Fibroblast of villous mesenchyme (primary cell): ENCODE data around the gene TDRD7. TPM values are rescaled to one million over a fixed set of nuclear protein-coding genes. Genes with fewer than 3 reads are reported as not detected.
"Not testable (repeated sequence)": the region's sequence is repeated elsewhere in the genome, so short reads cannot be mapped to it uniquely, and the experiment has no call there.

Experiments used
- DNase-seq: peaks from one replicate; pipeline ENCODE4 v3.0.0-alpha.2; 2010; ENCODE audit warnings: low read depth
- H3K4me3 ChIP-seq: 2 replicates; pipeline ENCODE4 v1.5.1; 2011; ENCODE audit warnings: low read depth, mild to moderate bottlenecking, low read length
- total RNA-seq: library from RNA; depleted of rRNA; stranded (reverse); fragments of >200 nt; gene quantifications from 2 replicates; pipeline ENCODE4 v1.2.3, GENCODE V29; 2012
- TF ChIP-seq, protein P1 (sequence below): IDR thresholded peaks from 2 replicates; pipeline ENCODE4 v1.5.1; 2012; ENCODE audit warnings: low read depth, mild to moderate bottlenecking, low read length; ENCODE audit not compliant: insufficient read depth

The TDRD7 gene
- total RNA-seq, 1 donor = 11.7 TPM

DNA sequence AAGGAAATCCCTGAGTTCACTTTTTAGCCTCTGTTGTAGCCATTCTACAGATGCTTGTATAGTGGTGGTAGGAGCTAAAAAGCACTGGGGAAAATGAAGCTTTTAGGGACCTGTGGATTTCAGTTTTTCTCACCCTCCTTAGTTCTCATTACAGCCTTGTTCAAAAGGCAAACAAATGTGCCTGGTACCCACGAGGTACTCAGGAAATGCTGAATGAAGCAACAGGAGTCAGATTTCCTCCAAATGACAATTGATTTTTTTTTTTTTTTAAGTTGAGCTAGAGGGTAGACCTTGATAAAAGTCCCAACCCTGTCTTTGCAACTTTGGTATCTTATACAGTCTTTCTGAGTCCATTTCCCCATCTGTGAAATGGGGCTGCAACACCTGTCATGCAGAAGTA lies 68.3 kb downstream of the TDRD7 start:
- TF ChIP-seq, protein P1, sequence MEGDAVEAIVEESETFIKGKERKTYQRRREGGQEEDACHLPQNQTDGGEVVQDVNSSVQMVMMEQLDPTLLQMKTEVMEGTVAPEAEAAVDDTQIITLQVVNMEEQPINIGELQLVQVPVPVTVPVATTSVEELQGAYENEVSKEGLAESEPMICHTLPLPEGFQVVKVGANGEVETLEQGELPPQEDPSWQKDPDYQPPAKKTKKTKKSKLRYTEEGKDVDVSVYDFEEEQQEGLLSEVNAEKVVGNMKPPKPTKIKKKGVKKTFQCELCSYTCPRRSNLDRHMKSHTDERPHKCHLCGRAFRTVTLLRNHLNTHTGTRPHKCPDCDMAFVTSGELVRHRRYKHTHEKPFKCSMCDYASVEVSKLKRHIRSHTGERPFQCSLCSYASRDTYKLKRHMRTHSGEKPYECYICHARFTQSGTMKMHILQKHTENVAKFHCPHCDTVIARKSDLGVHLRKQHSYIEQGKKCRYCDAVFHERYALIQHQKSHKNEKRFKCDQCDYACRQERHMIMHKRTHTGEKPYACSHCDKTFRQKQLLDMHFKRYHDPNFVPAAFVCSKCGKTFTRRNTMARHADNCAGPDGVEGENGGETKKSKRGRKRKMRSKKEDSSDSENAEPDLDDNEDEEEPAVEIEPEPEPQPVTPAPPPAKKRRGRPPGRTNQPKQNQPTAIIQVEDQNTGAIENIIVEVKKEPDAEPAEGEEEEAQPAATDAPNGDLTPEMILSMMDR = no peak
- no peak for DNase-seq
- no peak overlapping the region for H3K4me3 ChIP-seq

DNA sequence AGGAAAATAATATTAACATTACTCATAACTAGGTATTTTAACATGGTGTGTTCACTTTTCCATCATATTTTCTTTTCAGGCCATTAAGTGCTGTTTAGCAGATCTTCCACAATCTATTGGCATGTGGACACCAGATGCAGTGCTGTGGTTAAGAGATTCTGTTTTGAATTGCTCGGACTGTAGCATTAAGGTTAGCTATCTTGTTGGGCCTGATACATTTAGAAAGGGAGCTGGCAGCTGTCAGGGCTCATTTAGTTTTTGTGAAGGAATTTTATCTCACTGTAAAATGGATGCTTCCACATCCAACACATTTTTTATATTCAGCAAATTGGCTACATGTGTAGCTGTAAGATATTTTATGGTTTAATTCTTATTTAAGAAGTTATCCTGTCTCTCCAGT lies 68.9 kb downstream of the TDRD7 start:
- peak; percentile 51 for DNase-seq
- TF ChIP-seq, protein P1 = no peak
- H3K4me3 ChIP-seq = no peak overlapping the region

DNA sequence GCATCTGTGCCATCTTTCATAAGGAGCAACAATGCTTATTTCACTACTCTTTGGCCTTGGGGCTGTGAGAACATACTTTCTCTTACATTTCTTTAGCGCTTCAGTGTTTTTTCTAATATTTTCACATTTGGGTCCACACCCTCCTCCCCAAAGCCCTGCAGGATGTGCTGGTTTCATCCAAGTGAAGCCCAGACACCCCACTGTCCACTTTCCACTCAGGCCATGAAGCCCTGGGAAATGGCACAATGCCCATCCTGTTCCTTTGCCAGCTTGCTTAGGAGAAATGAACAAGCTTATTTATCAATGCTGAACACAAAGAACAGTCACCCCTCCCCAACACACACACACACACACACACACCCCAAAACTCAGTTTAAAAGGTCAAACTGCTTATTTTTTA lies 72.2 kb downstream of the TDRD7 start:
- no peak for DNase-seq
- H3K4me3 ChIP-seq = no peak overlapping the region
- TF ChIP-seq, protein P1 = no peak

DNA sequence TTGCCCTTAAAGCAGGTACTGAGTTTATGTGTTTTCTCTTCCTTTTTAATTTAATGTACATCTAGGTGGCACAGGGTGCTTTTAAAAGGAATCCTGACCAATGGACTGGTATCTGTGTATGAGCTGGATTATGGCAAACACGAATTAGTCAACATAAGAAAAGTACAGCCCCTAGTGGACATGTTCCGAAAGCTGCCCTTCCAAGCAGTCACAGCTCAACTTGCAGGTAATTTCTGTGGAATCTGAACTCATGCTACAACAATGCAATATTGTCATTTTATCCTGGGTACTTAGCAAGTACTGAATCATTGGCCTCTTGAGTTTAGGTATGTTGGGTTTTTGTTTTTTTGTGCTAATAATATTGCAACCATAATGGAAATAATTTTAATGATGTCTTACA lies 75.2 kb downstream of the TDRD7 start:
- TF ChIP-seq, protein P1 = peak; percentile 37
- DNase-seq = no peak
- H3K4me3 ChIP-seq = no peak overlapping the region

DNA sequence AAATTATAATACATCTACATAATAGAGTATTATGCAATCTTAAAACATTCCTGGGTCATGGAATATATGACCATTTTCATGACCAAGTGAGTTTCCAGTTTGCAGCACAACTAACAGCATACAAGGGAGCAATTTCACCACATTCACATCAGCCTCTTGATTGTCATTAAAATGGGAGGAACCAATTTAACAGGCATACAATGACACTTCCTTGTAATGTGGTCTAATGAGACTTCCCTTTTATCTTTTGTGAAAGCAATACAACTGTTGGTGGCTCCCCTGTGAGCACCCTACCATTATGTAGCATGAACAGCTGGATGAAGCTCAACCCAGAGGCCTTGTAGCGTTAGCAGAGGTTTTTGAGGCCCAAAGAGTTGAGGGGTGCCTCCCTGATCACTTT lies 76.0 kb downstream of the TDRD7 start:
- H3K4me3 ChIP-seq = no peak overlapping the region
- TF ChIP-seq, protein P1 = no peak
- DNase-seq = no peak

DNA sequence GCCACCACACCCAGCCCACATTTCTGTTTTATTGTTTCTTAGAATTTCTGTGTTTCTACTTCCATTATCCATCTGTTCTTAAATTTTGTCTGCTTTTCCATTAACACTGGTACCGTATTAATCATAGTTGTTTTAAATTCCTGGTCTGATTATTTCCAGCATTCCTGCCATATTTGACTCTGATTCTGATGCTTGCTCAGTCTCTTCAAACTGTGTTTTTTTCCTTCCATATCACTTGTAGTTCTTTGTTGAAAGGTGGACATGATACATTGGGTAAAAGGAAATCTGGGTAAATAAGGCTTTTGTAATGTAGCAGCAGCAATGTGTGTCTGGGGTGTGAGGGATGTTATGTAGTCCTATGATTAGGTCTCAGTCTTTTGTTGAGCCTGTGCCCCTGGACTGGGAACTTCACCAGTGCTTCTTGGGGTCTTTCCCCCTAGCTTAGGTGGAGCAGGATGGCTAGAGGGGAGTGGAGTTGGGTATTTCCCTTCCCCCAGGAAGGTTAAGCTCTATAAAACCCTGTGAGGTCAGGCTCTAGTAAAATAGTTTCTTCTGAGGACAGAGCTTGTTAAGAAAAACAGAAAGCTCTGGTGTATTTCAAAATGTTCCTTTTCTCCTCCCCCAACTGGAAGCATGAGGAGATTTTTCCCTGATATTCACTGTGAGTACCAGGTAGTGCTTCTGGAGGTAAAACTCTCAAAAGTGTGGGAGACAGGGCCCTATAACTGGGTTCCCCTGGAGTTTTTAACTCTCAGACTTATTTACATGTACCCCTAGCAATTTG lies 79.5 kb downstream of the TDRD7 start:
- DNase-seq = peak; percentile 25
- H3K4me3 ChIP-seq = no peak overlapping the region
- TF ChIP-seq, protein P1 = no peak

DNA sequence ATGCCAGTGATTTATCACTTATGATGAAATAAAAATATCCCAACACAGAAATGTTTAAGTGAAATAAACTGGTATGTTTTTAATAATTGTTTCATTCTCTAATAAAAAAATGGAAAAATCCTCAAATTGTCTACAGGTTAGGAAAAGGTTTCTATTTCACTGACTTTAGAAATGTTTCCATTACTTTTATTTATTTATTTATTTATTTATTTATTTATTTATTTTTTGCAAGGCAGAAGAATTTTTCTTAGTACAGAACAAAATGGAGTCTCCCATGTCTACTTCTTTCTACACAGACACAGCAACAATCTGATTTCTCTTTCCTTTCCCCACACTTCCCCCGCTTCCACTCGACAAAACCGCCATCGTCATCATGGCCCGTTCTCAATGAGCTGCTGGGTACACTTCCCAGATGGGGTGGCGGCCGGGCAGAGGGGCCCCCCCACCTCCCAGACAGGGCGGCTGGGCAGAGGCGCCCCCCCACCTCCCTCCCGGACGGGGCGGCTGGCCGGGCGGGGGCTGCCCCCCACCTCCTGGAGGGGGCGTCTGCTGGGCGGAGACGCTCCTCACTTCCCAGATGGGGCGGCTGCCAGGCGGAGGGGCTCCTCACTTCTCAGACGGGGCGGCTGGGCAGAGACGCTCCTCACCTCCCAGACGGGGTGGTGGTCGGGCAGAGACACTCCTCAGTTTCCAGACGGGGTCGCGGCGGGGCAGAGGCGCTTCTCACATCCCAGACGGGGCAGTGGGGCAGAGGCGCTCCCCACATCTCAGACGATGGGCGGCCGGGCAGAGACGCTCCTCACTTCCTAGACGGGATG lies 85.9 kb downstream of the TDRD7 start:
- not testable (repeated sequence) for H3K4me3 ChIP-seq, DNase-seq

DNA sequence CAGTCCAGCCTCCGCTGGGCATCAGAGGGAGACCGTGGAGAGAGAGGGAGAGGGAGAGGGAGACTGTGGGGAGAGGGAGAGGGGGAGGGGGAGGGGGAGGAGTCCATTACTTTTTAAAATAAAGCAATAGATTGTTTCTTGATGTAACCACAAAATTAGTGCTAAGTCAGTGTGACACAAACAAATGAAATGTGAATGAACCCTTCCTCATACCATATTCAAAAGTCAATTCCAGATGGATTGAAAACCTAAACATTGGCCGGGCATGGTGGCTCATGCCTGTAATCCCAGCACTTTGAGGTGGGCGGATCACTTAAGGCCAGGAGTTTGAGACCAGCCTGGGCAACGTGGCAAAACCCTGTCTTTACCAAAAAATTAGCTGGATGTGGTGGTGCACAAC lies 87.0 kb downstream of the TDRD7 start:
- not testable (repeated sequence) for DNase-seq

More for the DNA sequence above, 87.0 kb downstream of the TDRD7 start:
- H3K4me3 ChIP-seq = not testable (repeated sequence)
